HCT116 (cell line): ENCODE measurements around the gene CROT. TPM values are rescaled to one million over a fixed set of nuclear protein-coding genes. Genes with fewer than 3 reads are reported as not detected.
A peak's percentile ranks its signal among the peaks of the same experiment; 100 is the strongest.

Experiments
- ATAC-seq: fragments of 200-7000 bp; cut with Tn5 transposase; 2 replicates; pipeline ENCODE4 v1.9.1; 2020; ENCODE audit warnings: mild to moderate bottlenecking, moderate library complexity
- BruUV-seq: library from RNA; stranded (reverse); fragments of 400-500 nt; replicated peaks from 2 replicates; lab custom pipeline; 2021; lab: Mats Ljungman, UMichigan
- CTCF ChIA-PET: fragments of 300-600 bp; sonication (Branson Sonifier 250); formaldehyde crosslinking; loops from one replicate; lab custom pipeline; 2021; ENCODE audit warnings: antibody characterized with exemption; lab: Charles Lee
- POLR2A ChIA-PET: fragments of 300-600, 350-600 bp; sonication (Branson Sonifier 250); formaldehyde crosslinking; loops from one replicate; lab custom pipeline; 2021; ENCODE audit warnings: antibody characterized with exemption; lab: Charles Lee
- RAD21 ChIA-PET, 2 experiments: fragments of 300-600 bp; sonication (Branson Sonifier 250); formaldehyde crosslinking; loops; one replicate each; lab custom pipeline; 2023; ENCODE audit warnings: low total read pairs in 2 of 2; ENCODE audit not compliant: uncharacterized antibody in 2 of 2, unreplicated experiment in 2 of 2, low non-redundant PET in 1 of 2; lab: Charles Lee
- DNase-seq: peaks from one replicate; pipeline ENCODE4 v3.0.0-alpha.2; 2010; ENCODE audit warnings: low read depth, low spot score
- H2AFZ ChIP-seq: fragments of 200-600 bp; shearing (Covaris generic), sonication (generic); 2 replicates; pipeline ENCODE4 v1.6.1; 2017; ENCODE audit warnings: low read depth, mixed run types, mixed read lengths, antibody characterized with exemption, low read length; ENCODE audit not compliant: poor library complexity, severe bottlenecking
- H3K27ac ChIP-seq: 2 replicates; pipeline ENCODE4 v1.5.1; 2012; ENCODE audit warnings: low read depth, low read length
- H3K27me3 ChIP-seq: fragments of 200-600 bp; sonication (generic); 2 replicates; pipeline ENCODE4 v1.6.1; 2016; ENCODE audit warnings: mixed run types, low read length, mixed read lengths; ENCODE audit not compliant: insufficient read depth
- H3K36me3 ChIP-seq, 2 experiments: fragments of 200-500 bp in 1 of 2; fragments of 200-600 bp in 1 of 2; sonication (Bioruptor generic) in 1 of 2; sonication (generic) in 1 of 2; 2 replicates each; pipeline versions ENCODE4 v1.5.1 to v1.6.1; 2014 to 2016; ENCODE audit warnings: low read length in 2 of 2, inconsistent platforms in 1 of 2, mixed read lengths in 1 of 2, mixed run types in 1 of 2; ENCODE audit not compliant: insufficient read depth in 2 of 2, control insufficient read depth in 1 of 2
- H3K4me1 ChIP-seq, 2 experiments: fragments of 200-600 bp in 1 of 2; sonication (generic) in 1 of 2; 2 replicates each; pipeline versions ENCODE4 v1.5.1 to v1.6.1; 2012 to 2017; ENCODE audit warnings: low read length in 2 of 2, inconsistent platforms in 1 of 2, mild to moderate bottlenecking in 1 of 2, mixed read lengths in 1 of 2, mixed run types in 1 of 2, moderate library complexity in 1 of 2; ENCODE audit not compliant: insufficient read depth in 2 of 2, control insufficient read depth in 1 of 2
- H3K4me2 ChIP-seq: fragments of 200-600 bp; sonication (generic); 2 replicates; pipeline ENCODE4 v1.6.1; 2017; ENCODE audit warnings: mixed run types, low read length, mixed read lengths
- H3K4me3 ChIP-seq, 2 experiments: fragments of 200-600 bp in 1 of 2; sonication (generic) in 1 of 2; replicated peaks in 1 of 2; 2 replicates each; pipeline ENCODE4 v1.5.1; 2011 to 2016; ENCODE audit warnings: low read length in 2 of 2, control low read depth in 1 of 2, low read depth in 1 of 2, mild to moderate bottlenecking in 1 of 2, mixed read lengths in 1 of 2, mixed run types in 1 of 2
- H3K79me2 ChIP-seq: fragments of 200-600 bp; sonication (generic); 2 replicates; pipeline ENCODE4 v1.6.1; 2017; ENCODE audit warnings: mild to moderate bottlenecking, mixed run types, low read length, moderate library complexity, mixed read lengths; ENCODE audit not compliant: insufficient read depth
- H3K9ac ChIP-seq: fragments of 200-600 bp; sonication (generic); 2 replicates; pipeline ENCODE4 v1.6.1; 2016; ENCODE audit warnings: low read length, mixed read lengths
- H3K9me2 ChIP-seq: fragments of 200-600 bp; sonication (generic), shearing (Covaris generic); 2 replicates; pipeline ENCODE4 v1.6.1; 2017; ENCODE audit warnings: mixed run types, mild to moderate bottlenecking, moderate library complexity; ENCODE audit not compliant: insufficient read depth
- H3K9me3 ChIP-seq, 2 experiments: fragments of 200-500 bp in 1 of 2; fragments of 200-600 bp in 1 of 2; sonication (Bioruptor generic) in 1 of 2; sonication (generic) in 1 of 2; 2 replicates each; pipeline ENCODE4 v1.6.1; 2014 to 2017; ENCODE audit warnings: low read length in 2 of 2, mixed read lengths in 2 of 2, inconsistent platforms in 1 of 2, low read depth in 1 of 2, mild to moderate bottlenecking in 1 of 2, mixed run types in 1 of 2, moderate library complexity in 1 of 2; ENCODE audit not compliant: control insufficient read depth in 1 of 2, insufficient read depth in 1 of 2
- H4K20me1 ChIP-seq: fragments of 200-600 bp; sonication (generic), shearing (Covaris generic); 2 replicates; pipeline ENCODE4 v1.6.1; 2017; ENCODE audit warnings: mixed run types, mild to moderate bottlenecking, moderate library complexity; ENCODE audit not compliant: insufficient read depth
- CBX3 ChIP-seq: IDR thresholded peaks from 2 replicates; pipeline ENCODE4 v1.6.1; 2012; ENCODE audit warnings: low read depth
- EZH2 ChIP-seq: fragments of 200-600 bp; sonication (generic); IDR thresholded peaks from 2 replicates; pipeline ENCODE4 v1.6.1; 2017; ENCODE audit warnings: antibody characterized with exemption, mixed run types
- EZH2phosphoT487 ChIP-seq: fragments of 200-600 bp; IDR thresholded peaks from 2 replicates; pipeline ENCODE4 v1.6.1; 2018; ENCODE audit warnings: antibody characterized with exemption, borderline replicate concordance
- FOSL1 ChIP-seq: IDR thresholded peaks from 2 replicates; pipeline ENCODE4 v1.6.1; 2012; ENCODE audit warnings: low read depth
- JUND ChIP-seq: IDR thresholded peaks from 2 replicates; pipeline ENCODE4 v1.6.1; 2012
- POLR2A ChIP-seq: IDR thresholded peaks from 2 replicates; pipeline ENCODE4 v1.7.0; 2011; ENCODE audit warnings: borderline replicate concordance; ENCODE audit not compliant: insufficient read depth, insufficient read length; ENCODE audit errors: extremely low read depth
- RAD21 ChIP-seq: IDR thresholded peaks from 2 replicates; pipeline ENCODE4 v1.6.1; 2012; ENCODE audit warnings: low read depth, mild to moderate bottlenecking
- SP1 ChIP-seq: IDR thresholded peaks from 2 replicates; pipeline ENCODE4 v1.6.1; 2012; ENCODE audit warnings: low read depth
- SRF ChIP-seq: IDR thresholded peaks from 2 replicates; pipeline ENCODE4 v1.6.1; 2012; ENCODE audit warnings: low read depth
- intact Hi-C: fragments of 100-400 bp; cut with micrococcal nuclease; formaldehyde crosslinking; loops from 2 replicates; pipeline ENCODE4 v1.10.0; 2022
- total RNA-seq: library from RNA; stranded (reverse); gene quantifications from one replicate; pipeline ENCODE4 v1.2.1, GENCODE V29; 2021; ENCODE audit not compliant: unreplicated experiment

CROT gene
- total RNA-seq, 1 experiment from 2014 or later, result 0.07 TPM

DNA sequence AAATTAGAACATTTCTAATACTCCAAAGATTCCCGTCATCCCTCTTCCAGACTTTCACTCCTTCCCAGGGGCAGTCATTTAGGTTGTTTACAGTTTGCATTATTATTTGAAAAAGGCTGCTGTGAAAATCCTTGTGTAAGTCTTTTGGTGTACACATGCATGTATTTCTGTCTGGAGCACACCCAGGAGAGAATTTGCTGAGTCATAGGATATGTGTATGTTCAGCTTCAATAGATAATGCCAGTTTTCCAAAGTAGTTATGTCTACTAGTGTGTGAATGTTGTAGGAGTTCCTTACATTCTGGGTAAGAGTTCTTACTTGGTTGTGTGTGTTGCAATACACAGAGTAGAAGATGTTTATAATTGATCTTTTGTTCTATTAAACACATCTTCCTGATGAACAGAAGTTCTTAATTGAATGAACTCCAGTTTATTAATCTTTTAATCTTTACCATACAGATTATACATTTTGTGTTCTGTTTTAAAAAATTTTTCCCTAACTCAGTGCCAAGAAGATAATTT is 25.3 kb downstream of the CROT start:
- Histone ChIP-seq H3K79me2 (no peaks in the 10 kb centered on the region), H3K9ac (no peak overlapping the region), H2AFZ (peak overlapping the region; percentile 94), H3K9me2 (no peaks in the 10 kb centered on the region), H3K27me3 (no peaks in the 10 kb centered on the region), H3K4me2 (no peak overlapping the region), H3K27ac (no peak overlapping the region), H3K4me1 (no peaks in the 10 kb centered on the region)
- CTCF ChIA-PET, result no interaction called here
- DNase-seq (no peak), ATAC-seq (no peak)
- intact Hi-C loops, result no loop called here
- BruUV-seq, result no TSS peak
- no peak for TF ChIP-seq EZH2phosphoT487
- no peak for TF ChIP-seq SRF
- no peak for TF ChIP-seq CBX3
- TF ChIP-seq SP1, result no peak
- no peak for TF ChIP-seq EZH2
- no peak for TF ChIP-seq RAD21
- TF ChIP-seq FOSL1, result no peak
- no peak for TF ChIP-seq JUND
- TF ChIP-seq, all 23 proteins: peak for 0
- H4K20me1 ChIP-seq, result no peaks in the 10 kb centered on the region
- ChIA-PET POLR2A (no interaction called here), RAD21 (no interaction called here)
- no peaks in the 10 kb centered on the region for H3K36me3 ChIP-seq
- no peak overlapping the region for H3K4me3 ChIP-seq
- H3K9me3 ChIP-seq, result no peaks in the 10 kb centered on the region

DNA sequence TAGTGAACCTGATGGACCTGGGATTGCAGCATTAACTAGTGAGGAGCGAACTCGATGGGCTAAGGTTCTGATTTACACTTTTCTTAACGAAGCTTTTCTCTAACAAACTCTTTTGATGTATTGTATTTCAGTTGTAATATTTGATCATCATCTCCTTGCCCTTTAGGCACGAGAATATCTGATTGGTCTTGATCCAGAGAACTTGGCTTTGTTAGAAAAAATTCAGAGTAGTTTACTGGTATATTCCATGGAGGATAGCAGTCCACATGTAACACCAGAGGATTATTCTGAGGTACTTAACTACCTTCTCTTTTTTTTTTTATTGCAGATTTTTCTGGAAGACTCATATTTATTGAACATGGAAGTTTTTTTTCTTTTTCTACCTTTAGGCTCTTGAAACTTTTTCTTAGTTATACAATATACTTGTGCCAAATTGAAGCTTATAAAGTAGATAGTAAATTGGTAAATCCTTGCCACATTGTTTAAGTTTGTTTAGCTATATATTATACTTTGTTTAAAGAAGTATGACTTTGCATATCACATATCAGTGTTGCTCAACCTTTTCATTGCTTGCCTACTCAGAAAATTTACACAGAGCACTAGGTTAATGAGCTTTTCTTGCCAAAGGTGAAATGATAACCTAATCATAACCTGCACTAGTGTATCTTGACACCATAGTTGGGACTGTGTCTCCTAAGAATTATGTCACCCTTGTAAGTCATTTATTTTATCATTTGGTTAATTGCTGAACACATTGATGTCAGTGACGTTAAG is 30.4 kb downstream of the CROT start:
- no peaks in the 10 kb centered on the region for H3K9me2 ChIP-seq
- DNase-seq (no peak), ATAC-seq (no peak)
- ChIA-PET RAD21 (no interaction called here), CTCF (no interaction called here), POLR2A (no interaction called here)
- no peaks in the 10 kb centered on the region for H4K20me1 ChIP-seq
- intact Hi-C loops, result no loop called here
- H3K4me3 ChIP-seq, result no peak overlapping the region
- no peak overlapping the region for H2AFZ ChIP-seq
- H3K79me2 ChIP-seq, result no peaks in the 10 kb centered on the region
- TF ChIP-seq EZH2phosphoT487 (no peak), POLR2A (no peak), EZH2 (no peak), RAD21 (no peak)
- no peaks in the 10 kb centered on the region for H3K4me1 ChIP-seq
- BruUV-seq, result no TSS peak
- H3K36me3 ChIP-seq, result no peaks in the 10 kb centered on the region
- no peak overlapping the region for H3K27ac ChIP-seq
- no peak overlapping the region for H3K9ac ChIP-seq
- no peak overlapping the region for H3K4me2 ChIP-seq
- H3K27me3 ChIP-seq, result no peaks in the 10 kb centered on the region
- H3K9me3 ChIP-seq, result no peaks in the 10 kb centered on the region
